Measurements from ENCODE around the gene LRRIQ1. TPM values are rescaled to one million over a fixed set of nuclear protein-coding genes. Genes with fewer than 3 reads are reported as not detected.

The LRRIQ1 gene
- total and polyA plus RNA-seq, 2 experiments from 2014 or later = 1.4 to 4.0 TPM

DNA sequence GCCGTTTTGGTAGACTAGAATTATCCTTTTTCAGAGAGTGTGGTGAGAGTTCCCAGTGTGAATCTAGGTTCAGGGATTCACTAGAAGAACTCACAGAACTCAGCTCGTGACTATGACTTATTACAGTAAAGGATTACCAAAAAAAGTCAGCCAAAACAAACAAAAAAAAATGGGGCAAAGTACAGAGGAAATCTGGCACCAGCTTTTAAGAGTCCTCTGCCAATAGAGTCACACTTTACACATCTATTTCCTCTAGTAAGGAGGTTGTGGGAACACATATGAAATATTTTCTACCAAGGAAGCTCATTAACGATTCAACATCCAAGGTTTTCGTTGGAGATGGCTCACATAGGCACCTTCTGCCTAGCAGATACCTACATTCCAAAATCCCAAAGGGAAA, 28.3 kb upstream of the LRRIQ1 start:
- no peak overlapping the region for H2AFZ ChIP-seq
- H3K27ac ChIP-seq (ENCODE audit: low read depth) = no peak overlapping the region
- H3K9me2 ChIP-seq (ENCODE audit: insufficient read depth) = peaks cover 6% of the 10 kb centered on the region
- Mint-ChIP-seq H3K9me3 (peaks cover 8% of the 10 kb centered on the region; the same call in 2 of the 3 replicates), H3K4me3 (no peak overlapping the region), H3K27me3 (ENCODE audit: insufficient read depth, low read depth, poor library complexity) (no peaks in the 10 kb centered on the region), H3K36me3 (ENCODE audit: low read depth) (peaks cover 17% of the 10 kb centered on the region; the same call in 2 of the 3 replicates), H3K4me1 (peaks cover 34% of the 10 kb centered on the region), H3K27ac (no peak overlapping the region)
- no peaks in the 10 kb centered on the region for H3K36me3 ChIP-seq (ENCODE audit: insufficient read depth)
- no peak overlapping the region for H3K4me2 ChIP-seq
- no peaks in the 10 kb centered on the region for H3K79me2 ChIP-seq (replicated peaks; ENCODE audit: insufficient read depth)
- no peaks in the 10 kb centered on the region for H4K20me1 ChIP-seq (replicated peaks; ENCODE audit: insufficient read depth)
- ATAC-seq (no peak), DNase-seq (ENCODE audit: low spot score) (no peak)
- H3K4me3 ChIP-seq = no peak overlapping the region
- TF ChIP-seq EZH2 (IDR thresholded peaks at IDR 0.05; ENCODE audit: low read depth, unreplicated experiment) (no peak), EZH2phosphoT487 (IDR thresholded peaks at IDR 0.05; ENCODE audit: unreplicated experiment) (no peak), JUNB (IDR thresholded peaks at IDR 0.05; ENCODE audit: unreplicated experiment) (no peak), POLR2AphosphoS5 (IDR thresholded peaks at IDR 0.05; ENCODE audit: low read depth) (no peak), ZNF114 (CRISPR knock-in tag; IDR thresholded peaks at IDR 0.05) (no peak), ZNF331 (CRISPR knock-in tag; IDR thresholded peaks at IDR 0.05; ENCODE audit: low read depth) (no peak), CREB1 (CRISPR knock-in tag; IDR thresholded peaks at IDR 0.05; ENCODE audit: low read depth) (no peak), NANOG (IDR thresholded peaks at IDR 0.05; ENCODE audit: borderline replicate concordance) (no peak), STAT1 (IDR thresholded peaks at IDR 0.05; ENCODE audit: unreplicated experiment) (no peak)
- TF ChIP-seq, protein P1, sequence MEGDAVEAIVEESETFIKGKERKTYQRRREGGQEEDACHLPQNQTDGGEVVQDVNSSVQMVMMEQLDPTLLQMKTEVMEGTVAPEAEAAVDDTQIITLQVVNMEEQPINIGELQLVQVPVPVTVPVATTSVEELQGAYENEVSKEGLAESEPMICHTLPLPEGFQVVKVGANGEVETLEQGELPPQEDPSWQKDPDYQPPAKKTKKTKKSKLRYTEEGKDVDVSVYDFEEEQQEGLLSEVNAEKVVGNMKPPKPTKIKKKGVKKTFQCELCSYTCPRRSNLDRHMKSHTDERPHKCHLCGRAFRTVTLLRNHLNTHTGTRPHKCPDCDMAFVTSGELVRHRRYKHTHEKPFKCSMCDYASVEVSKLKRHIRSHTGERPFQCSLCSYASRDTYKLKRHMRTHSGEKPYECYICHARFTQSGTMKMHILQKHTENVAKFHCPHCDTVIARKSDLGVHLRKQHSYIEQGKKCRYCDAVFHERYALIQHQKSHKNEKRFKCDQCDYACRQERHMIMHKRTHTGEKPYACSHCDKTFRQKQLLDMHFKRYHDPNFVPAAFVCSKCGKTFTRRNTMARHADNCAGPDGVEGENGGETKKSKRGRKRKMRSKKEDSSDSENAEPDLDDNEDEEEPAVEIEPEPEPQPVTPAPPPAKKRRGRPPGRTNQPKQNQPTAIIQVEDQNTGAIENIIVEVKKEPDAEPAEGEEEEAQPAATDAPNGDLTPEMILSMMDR (conservative IDR thresholded peaks at IDR 0.05; ENCODE audit: low read depth in 2 of 2) = no peak
- TF ChIP-seq, protein P2, sequence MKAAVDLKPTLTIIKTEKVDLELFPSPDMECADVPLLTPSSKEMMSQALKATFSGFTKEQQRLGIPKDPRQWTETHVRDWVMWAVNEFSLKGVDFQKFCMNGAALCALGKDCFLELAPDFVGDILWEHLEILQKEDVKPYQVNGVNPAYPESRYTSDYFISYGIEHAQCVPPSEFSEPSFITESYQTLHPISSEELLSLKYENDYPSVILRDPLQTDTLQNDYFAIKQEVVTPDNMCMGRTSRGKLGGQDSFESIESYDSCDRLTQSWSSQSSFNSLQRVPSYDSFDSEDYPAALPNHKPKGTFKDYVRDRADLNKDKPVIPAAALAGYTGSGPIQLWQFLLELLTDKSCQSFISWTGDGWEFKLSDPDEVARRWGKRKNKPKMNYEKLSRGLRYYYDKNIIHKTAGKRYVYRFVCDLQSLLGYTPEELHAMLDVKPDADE (IDR thresholded peaks at IDR 0.05) = no peak
- TF ChIP-seq, protein P3, sequence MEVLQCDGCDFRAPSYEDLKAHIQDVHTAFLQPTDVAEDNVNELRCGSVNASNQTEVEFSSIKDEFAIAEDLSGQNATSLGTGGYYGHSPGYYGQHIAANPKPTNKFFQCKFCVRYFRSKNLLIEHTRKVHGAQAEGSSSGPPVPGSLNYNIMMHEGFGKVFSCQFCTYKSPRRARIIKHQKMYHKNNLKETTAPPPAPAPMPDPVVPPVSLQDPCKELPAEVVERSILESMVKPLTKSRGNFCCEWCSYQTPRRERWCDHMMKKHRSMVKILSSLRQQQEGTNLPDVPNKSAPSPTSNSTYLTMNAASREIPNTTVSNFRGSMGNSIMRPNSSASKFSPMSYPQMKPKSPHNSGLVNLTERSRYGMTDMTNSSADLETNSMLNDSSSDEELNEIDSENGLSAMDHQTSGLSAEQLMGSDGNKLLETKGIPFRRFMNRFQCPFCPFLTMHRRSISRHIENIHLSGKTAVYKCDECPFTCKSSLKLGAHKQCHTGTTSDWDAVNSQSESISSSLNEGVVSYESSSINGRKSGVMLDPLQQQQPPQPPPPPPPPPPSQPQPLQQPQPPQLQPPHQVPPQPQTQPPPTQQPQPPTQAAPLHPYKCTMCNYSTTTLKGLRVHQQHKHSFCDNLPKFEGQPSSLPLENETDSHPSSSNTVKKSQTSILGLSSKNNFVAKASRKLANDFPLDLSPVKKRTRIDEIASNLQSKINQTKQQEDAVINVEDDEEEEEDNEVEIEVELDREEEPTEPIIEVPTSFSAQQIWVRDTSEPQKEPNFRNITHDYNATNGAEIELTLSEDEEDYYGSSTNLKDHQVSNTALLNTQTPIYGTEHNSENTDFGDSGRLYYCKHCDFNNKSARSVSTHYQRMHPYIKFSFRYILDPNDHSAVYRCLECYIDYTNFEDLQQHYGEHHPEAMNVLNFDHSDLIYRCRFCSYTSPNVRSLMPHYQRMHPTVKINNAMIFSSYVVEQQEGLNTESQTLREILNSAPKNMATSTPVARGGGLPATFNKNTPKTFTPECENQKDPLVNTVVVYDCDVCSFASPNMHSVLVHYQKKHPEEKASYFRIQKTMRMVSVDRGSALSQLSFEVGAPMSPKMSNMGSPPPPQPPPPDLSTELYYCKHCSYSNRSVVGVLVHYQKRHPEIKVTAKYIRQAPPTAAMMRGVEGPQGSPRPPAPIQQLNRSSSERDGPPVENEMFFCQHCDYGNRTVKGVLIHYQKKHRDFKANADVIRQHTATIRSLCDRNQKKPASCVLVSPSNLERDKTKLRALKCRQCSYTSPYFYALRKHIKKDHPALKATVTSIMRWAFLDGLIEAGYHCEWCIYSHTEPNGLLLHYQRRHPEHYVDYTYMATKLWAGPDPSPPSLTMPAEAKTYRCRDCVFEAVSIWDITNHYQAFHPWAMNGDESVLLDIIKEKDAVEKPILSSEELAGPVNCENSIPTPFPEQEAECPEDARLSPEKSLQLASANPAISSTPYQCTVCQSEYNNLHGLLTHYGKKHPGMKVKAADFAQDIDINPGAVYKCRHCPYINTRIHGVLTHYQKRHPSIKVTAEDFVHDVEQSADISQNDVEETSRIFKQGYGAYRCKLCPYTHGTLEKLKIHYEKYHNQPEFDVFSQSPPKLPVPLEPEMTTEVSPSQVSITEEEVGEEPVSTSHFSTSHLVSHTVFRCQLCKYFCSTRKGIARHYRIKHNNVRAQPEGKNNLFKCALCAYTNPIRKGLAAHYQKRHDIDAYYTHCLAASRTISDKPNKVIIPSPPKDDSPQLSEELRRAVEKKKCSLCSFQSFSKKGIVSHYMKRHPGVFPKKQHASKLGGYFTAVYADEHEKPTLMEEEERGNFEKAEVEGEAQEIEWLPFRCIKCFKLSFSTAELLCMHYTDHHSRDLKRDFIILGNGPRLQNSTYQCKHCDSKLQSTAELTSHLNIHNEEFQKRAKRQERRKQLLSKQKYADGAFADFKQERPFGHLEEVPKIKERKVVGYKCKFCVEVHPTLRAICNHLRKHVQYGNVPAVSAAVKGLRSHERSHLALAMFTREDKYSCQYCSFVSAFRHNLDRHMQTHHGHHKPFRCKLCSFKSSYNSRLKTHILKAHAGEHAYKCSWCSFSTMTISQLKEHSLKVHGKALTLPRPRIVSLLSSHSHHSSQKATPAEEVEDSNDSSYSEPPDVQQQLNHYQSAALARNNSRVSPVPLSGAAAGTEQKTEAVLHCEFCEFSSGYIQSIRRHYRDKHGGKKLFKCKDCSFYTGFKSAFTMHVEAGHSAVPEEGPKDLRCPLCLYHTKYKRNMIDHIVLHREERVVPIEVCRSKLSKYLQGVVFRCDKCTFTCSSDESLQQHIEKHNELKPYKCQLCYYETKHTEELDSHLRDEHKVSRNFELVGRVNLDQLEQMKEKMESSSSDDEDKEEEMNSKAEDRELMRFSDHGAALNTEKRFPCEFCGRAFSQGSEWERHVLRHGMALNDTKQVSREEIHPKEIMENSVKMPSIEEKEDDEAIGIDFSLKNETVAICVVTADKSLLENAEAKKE (CRISPR knock-in tag; IDR thresholded peaks at IDR 0.05) = no peak
- TF ChIP-seq, protein P4, sequence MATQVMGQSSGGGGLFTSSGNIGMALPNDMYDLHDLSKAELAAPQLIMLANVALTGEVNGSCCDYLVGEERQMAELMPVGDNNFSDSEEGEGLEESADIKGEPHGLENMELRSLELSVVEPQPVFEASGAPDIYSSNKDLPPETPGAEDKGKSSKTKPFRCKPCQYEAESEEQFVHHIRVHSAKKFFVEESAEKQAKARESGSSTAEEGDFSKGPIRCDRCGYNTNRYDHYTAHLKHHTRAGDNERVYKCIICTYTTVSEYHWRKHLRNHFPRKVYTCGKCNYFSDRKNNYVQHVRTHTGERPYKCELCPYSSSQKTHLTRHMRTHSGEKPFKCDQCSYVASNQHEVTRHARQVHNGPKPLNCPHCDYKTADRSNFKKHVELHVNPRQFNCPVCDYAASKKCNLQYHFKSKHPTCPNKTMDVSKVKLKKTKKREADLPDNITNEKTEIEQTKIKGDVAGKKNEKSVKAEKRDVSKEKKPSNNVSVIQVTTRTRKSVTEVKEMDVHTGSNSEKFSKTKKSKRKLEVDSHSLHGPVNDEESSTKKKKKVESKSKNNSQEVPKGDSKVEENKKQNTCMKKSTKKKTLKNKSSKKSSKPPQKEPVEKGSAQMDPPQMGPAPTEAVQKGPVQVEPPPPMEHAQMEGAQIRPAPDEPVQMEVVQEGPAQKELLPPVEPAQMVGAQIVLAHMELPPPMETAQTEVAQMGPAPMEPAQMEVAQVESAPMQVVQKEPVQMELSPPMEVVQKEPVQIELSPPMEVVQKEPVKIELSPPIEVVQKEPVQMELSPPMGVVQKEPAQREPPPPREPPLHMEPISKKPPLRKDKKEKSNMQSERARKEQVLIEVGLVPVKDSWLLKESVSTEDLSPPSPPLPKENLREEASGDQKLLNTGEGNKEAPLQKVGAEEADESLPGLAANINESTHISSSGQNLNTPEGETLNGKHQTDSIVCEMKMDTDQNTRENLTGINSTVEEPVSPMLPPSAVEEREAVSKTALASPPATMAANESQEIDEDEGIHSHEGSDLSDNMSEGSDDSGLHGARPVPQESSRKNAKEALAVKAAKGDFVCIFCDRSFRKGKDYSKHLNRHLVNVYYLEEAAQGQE (IDR thresholded peaks at IDR 0.05; ENCODE audit: unreplicated experiment) = no peak
- no peaks in the 10 kb centered on the region for H3K27me3 ChIP-seq (ENCODE audit: insufficient read depth)
- peaks cover 23% of the 10 kb centered on the region for H3K4me1 ChIP-seq (ENCODE audit: insufficient read depth)
- H3F3A ChIP-seq (replicated peaks; ENCODE audit: low read depth) = no peaks in the 10 kb centered on the region

Measured in GM23338 (cell line).